Endothelial cell of umbilical vein (primary cell): ENCODE results near the gene U2AF2. TPM values are rescaled to one million over a fixed set of nuclear protein-coding genes. Genes with fewer than 3 reads are reported as not detected.

Experiments used
- BruUV-seq: library from RNA; stranded (reverse); fragments of 400-500 nt; replicated peaks from 2 replicates; lab custom pipeline; 2021; lab: Mats Ljungman, UMichigan
- CTCF ChIA-PET: fragments of 300-600, 350-600 bp; sonication (Branson Sonifier 250); formaldehyde crosslinking; loops from one replicate; lab custom pipeline; 2021; ENCODE audit warnings: antibody characterized with exemption, inconsistent platforms; lab: Charles Lee
- POLR2A ChIA-PET: fragments of 300-600, 350-600 bp; sonication (Branson Sonifier 250); formaldehyde crosslinking; loops from one replicate; lab custom pipeline; 2021; ENCODE audit warnings: antibody characterized with exemption, inconsistent platforms; lab: Charles Lee
- DNase-seq: peaks from one replicate; pipeline ENCODE4 v3.0.0-alpha.2; 2011; ENCODE audit warnings: low read depth, low spot score
- FAIRE-seq: peaks from 2 replicates; lab custom pipeline; 2011; peaks lifted over from hg19 to GRCh38; lab: Jason Lieb, UNC
- H2AFZ ChIP-seq: 2 replicates; pipeline ENCODE4 v1.6.0; 2012; ENCODE audit warnings: low read depth, low read length, control low read depth, inconsistent platforms
- H3K27ac ChIP-seq: 2 replicates; pipeline ENCODE4 v1.5.1; 2011; ENCODE audit warnings: low read depth, mild to moderate bottlenecking, control low read depth, low read length, moderate library complexity; ENCODE audit not compliant: insufficient read depth
- H3K27me3 ChIP-seq, 2 experiments: 2 replicates each; pipeline versions ENCODE4 v1.6.0 to v1.6.1; 2011; ENCODE audit warnings: low read length in 2 of 2, mixed read lengths in 1 of 2; ENCODE audit not compliant: control insufficient read depth in 2 of 2, insufficient read depth in 2 of 2
- H3K36me3 ChIP-seq, 2 experiments: 2 replicates in 1 of 2; 3 replicates in 1 of 2; pipeline ENCODE4 v1.5.1; 2011; ENCODE audit warnings: low read length in 2 of 2, mild to moderate bottlenecking in 1 of 2, moderate library complexity in 1 of 2; ENCODE audit not compliant: control insufficient read depth in 2 of 2, insufficient read depth in 2 of 2; ENCODE audit errors: extremely low read depth in 1 of 2
- H3K4me1 ChIP-seq: 3 replicates; pipeline ENCODE4 v1.5.1; 2011; ENCODE audit warnings: mild to moderate bottlenecking, low read length; ENCODE audit not compliant: control insufficient read depth, insufficient read depth; ENCODE audit errors: extremely low read depth
- H3K4me2 ChIP-seq: 2 replicates; pipeline ENCODE4 v1.6.1; 2011; ENCODE audit warnings: low read length, control low read depth, mixed read lengths; ENCODE audit not compliant: insufficient read depth
- H3K4me3 ChIP-seq, 3 experiments: fragments of 200-600 bp in 1 of 3; sonication (generic), shearing (Covaris generic) in 1 of 3; replicated peaks in 1 of 3; 2 replicates each; pipeline ENCODE4 v1.5.1; 2011 to 2016; ENCODE audit warnings: control low read depth in 3 of 3, low read length in 3 of 3, mild to moderate bottlenecking in 2 of 3, inconsistent platforms in 1 of 3, low read depth in 1 of 3, moderate library complexity in 1 of 3; ENCODE audit not compliant: insufficient read depth in 1 of 3
- H3K79me2 ChIP-seq: 2 replicates; pipeline ENCODE4 v1.6.0; 2012; ENCODE audit warnings: low read length, inconsistent platforms; ENCODE audit not compliant: control insufficient read depth, insufficient read depth
- H3K9ac ChIP-seq: replicated peaks from 2 replicates; pipeline ENCODE3; 2011; ENCODE audit warnings: low read length, control low read depth; ENCODE audit not compliant: insufficient read depth; ENCODE audit errors: extremely low read depth
- H3K9me1 ChIP-seq: replicated peaks from 3 replicates; pipeline ENCODE4 v1.6.0; 2011; ENCODE audit warnings: mild to moderate bottlenecking, low read length; ENCODE audit not compliant: control insufficient read depth, insufficient read depth; ENCODE audit errors: extremely low read depth
- H3K9me3 ChIP-seq: replicated peaks from 2 replicates; pipeline ENCODE4 v1.5.1; 2012; ENCODE audit warnings: low read length, inconsistent platforms; ENCODE audit not compliant: control insufficient read depth, insufficient read depth
- H4K20me1 ChIP-seq: replicated peaks from 2 replicates; pipeline ENCODE3; 2011; ENCODE audit warnings: mild to moderate bottlenecking, low read length; ENCODE audit not compliant: control insufficient read depth, insufficient read depth; ENCODE audit errors: extremely low read depth
- EZH2 ChIP-seq: IDR thresholded peaks from 2 replicates; pipeline ENCODE4 v1.6.1; 2012; ENCODE audit warnings: borderline replicate concordance, low read depth, mild to moderate bottlenecking, moderate library complexity, low read length, inconsistent platforms; ENCODE audit not compliant: severe bottlenecking
- FOS ChIP-seq: IDR thresholded peaks from 2 replicates; pipeline ENCODE4 v1.6.1; 2011; ENCODE audit warnings: mild to moderate bottlenecking, low read length, moderate library complexity, borderline replicate concordance; ENCODE audit not compliant: insufficient read depth
- MYC ChIP-seq: IDR thresholded peaks from one replicate; pipeline ENCODE4 v1.6.1; 2011; ENCODE audit warnings: mild to moderate bottlenecking, low read depth, low read length
- POLR2A ChIP-seq: IDR thresholded peaks from 2 replicates; pipeline ENCODE4 v1.6.1; 2012; ENCODE audit warnings: low read depth, mild to moderate bottlenecking, control low read depth, low read length
- POLR2AphosphoS5 ChIP-seq: IDR thresholded peaks from 2 replicates; pipeline ENCODE4 v1.6.1; 2012; ENCODE audit warnings: low read depth, mild to moderate bottlenecking, control low read depth, low read length, moderate library complexity; ENCODE audit not compliant: insufficient read depth
- dilution Hi-C: fragments of 300-500 bp; cut with MboI; formaldehyde crosslinking; loops from one replicate; pipeline ENCODE4 v1.15.0; 2019; ENCODE audit warnings: low sequenced_read_pairs; ENCODE audit not compliant: extremely low pct_ligation_motif_present
- intact Hi-C: fragments of 100-400 bp; cut with micrococcal nuclease; formaldehyde crosslinking; loops from one replicate; pipeline ENCODE4 v1.10.0; 2022
- polyA plus RNA-seq, 4 experiments: library from polyadenylated mRNA; depleted of rRNA in 3 of 4; stranded (reverse) in 3 of 4; unstranded in 1 of 4; fragments of >200 nt; gene quantifications; 2 replicates each; pipeline versions ENCODE4 v1.2.1 to v1.2.3, GENCODE V29; 2011 to 2012; ENCODE audit warnings: missing spikeins in 1 of 4
- total RNA-seq: library from RNA; stranded (reverse); gene quantifications from 2 replicates; pipeline ENCODE4 v1.2.3, GENCODE V29; 2021
- TF ChIP-seq, protein P1 (sequence below): IDR thresholded peaks from 2 replicates; pipeline ENCODE4 v1.6.1; 2011; ENCODE audit not compliant: insufficient read depth, insufficient read length
- TF ChIP-seq, protein P2 (sequence below), 2 donors: IDR thresholded peaks; 1 replicate in 1 of 2; 2 replicates in 1 of 2; pipeline ENCODE4 v1.5.1; 2011; ENCODE audit warnings: low read length in 2 of 2, mild to moderate bottlenecking in 2 of 2, moderate library complexity in 2 of 2, control low read depth in 1 of 2, inconsistent platforms in 1 of 2, low read depth in 1 of 2; ENCODE audit not compliant: insufficient read depth in 1 of 2; ENCODE audit errors: extremely low read depth in 1 of 2

U2AF2 gene
- total and polyA plus RNA-seq, 2 donors (not counting 3 experiments of a cell fraction or from before 2014, with no cell fraction given), result 183 to 259 TPM

- TF ChIP-seq EZH2 (no peak), POLR2A (no peak)
- intact Hi-C loops, result no loop called here
- BruUV-seq, result no TSS peak
- DNase-seq, result no peak
- no peak overlapping the region for H2AFZ ChIP-seq
- ChIA-PET CTCF (interaction anchor here (0.8 to 1.4 kb wide), 3 partner anchors 10 to 17 kb away, joined by 3 to 4 read pairs (median 3); partner anchors contain the start of gene CCDC106), POLR2A (no interaction called here)
- no peaks in the 10 kb centered on the region for H3K9me1 ChIP-seq
- H3K36me3 ChIP-seq, result no peaks in the 10 kb centered on the region
- H3K9ac ChIP-seq, result no peak overlapping the region
- no peaks in the 10 kb centered on the region for H4K20me1 ChIP-seq
- peaks cover 26% of the 10 kb centered on the region for H3K79me2 ChIP-seq
- no peak overlapping the region for H3K27ac ChIP-seq
- H3K4me1 ChIP-seq, result peaks cover 23% of the 10 kb centered on the region
- no peaks in the 10 kb centered on the region for H3K9me3 ChIP-seq
- dilution Hi-C loops, result no loop called here
- H3K4me3 ChIP-seq, result no peak overlapping the region
- H3K4me2 ChIP-seq, result no peak overlapping the region
- no peaks in the 10 kb centered on the region for H3K27me3 ChIP-seq
- FAIRE-seq, result no peak
Measured at GRCh38 chr19:55637534-55637933, 17.3 kb upstream of the U2AF2 start.

GRCh38 chr19:55638864-55639359 lies 15.9 kb upstream of the U2AF2 start:
- TF ChIP-seq, protein P1, sequence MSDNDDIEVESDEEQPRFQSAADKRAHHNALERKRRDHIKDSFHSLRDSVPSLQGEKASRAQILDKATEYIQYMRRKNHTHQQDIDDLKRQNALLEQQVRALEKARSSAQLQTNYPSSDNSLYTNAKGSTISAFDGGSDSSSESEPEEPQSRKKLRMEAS, result no peak
- TF ChIP-seq MYC, result no peak
- no peak for TF ChIP-seq FOS
- no peak for TF ChIP-seq POLR2AphosphoS5
- TF ChIP-seq, protein P2, sequence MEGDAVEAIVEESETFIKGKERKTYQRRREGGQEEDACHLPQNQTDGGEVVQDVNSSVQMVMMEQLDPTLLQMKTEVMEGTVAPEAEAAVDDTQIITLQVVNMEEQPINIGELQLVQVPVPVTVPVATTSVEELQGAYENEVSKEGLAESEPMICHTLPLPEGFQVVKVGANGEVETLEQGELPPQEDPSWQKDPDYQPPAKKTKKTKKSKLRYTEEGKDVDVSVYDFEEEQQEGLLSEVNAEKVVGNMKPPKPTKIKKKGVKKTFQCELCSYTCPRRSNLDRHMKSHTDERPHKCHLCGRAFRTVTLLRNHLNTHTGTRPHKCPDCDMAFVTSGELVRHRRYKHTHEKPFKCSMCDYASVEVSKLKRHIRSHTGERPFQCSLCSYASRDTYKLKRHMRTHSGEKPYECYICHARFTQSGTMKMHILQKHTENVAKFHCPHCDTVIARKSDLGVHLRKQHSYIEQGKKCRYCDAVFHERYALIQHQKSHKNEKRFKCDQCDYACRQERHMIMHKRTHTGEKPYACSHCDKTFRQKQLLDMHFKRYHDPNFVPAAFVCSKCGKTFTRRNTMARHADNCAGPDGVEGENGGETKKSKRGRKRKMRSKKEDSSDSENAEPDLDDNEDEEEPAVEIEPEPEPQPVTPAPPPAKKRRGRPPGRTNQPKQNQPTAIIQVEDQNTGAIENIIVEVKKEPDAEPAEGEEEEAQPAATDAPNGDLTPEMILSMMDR (IDR thresholded peaks at IDR 0.05; ENCODE audit: extremely low read depth in 1 of 2, insufficient read depth in 1 of 2, low read depth in 1 of 2, low read length in 2 of 2), result peak; percentile 45 to 47
- H3K27ac ChIP-seq, result no peak overlapping the region
- no peaks in the 10 kb centered on the region for H3K27me3 ChIP-seq
- H3K36me3 ChIP-seq, result no peaks in the 10 kb centered on the region
- H3K9me3 ChIP-seq, result no peaks in the 10 kb centered on the region
- H3K9me1 ChIP-seq, result no peaks in the 10 kb centered on the region
- FAIRE-seq, result peak; percentile 70
- CTCF ChIA-PET, result interaction anchor here (0.9 to 1.4 kb wide), 5 partner anchors 9 to 171 kb away, joined by 3 to 6 read pairs (median 5); partner anchors contain the start of genes CCDC106 and ZNF784
- intact Hi-C loops, result no loop called here
- BruUV-seq, result no TSS peak
- H3K9ac ChIP-seq, result no peak overlapping the region
- no peaks in the 10 kb centered on the region for H4K20me1 ChIP-seq
- no peak overlapping the region for H3K4me2 ChIP-seq
- no peak for DNase-seq
- dilution Hi-C loops, result no loop called here
- no peak overlapping the region for H2AFZ ChIP-seq
- peaks cover 28% of the 10 kb centered on the region for H3K79me2 ChIP-seq
- H3K4me3 ChIP-seq, result no peak overlapping the region
- POLR2A ChIA-PET, result no interaction called here
- H3K4me1 ChIP-seq, result peaks cover 30% of the 10 kb centered on the region
